ENCODE data around the gene COL12A1. TPM values are rescaled to one million over a fixed set of nuclear protein-coding genes. Genes with fewer than 3 reads are reported as not detected.

COL12A1 gene
- total and polyA plus RNA-seq, 2 donors (not counting 1 experiment from before 2014, with no cell fraction given) = not detected

DNA sequence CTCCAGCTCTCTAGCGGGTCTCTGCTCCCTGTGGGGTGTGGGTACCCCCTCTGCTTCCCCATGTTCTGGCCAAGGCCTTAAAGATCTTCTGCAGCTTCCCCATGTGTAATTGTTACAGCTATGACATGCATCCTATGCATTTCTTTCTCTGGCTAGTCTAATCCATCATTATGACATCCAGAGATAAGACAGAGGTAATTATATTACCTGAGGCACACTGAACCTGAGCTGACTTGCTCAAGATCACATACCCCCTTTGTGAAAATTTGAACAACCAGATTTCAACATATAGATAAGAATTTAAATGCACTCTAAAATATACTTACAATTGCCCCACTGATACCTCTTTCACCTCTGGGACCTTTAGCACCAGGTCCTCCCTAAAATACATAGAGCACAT lies 102.4 kb downstream of the COL12A1 start:
- no peak overlapping the region for H3K4me3 Mint-ChIP-seq
- Histone ChIP-seq H3K9ac (ENCODE audit: low read length) (no peak overlapping the region), H4K20me1 (ENCODE audit: control insufficient read depth, insufficient read depth, low read length, poor library complexity, severe bottlenecking) (no peaks in the 10 kb centered on the region), H3K4me3 (ENCODE audit: control extremely low read depth in 1 of 5, extremely low read depth in 1 of 5, insufficient read depth in 1 of 5, low read depth in 2 of 5, low read length in 4 of 5) (no peak overlapping the region), H3K36me3 (replicated peaks in 1 of 2; ENCODE audit: control extremely low read depth in 1 of 2, control insufficient read depth in 1 of 2, extremely low read depth in 1 of 2, insufficient read depth in 2 of 2, low read length in 1 of 2) (no peaks in the 10 kb centered on the region), H3K27me3 (replicated peaks in 1 of 4; ENCODE audit: control extremely low read depth in 1 of 4, control insufficient read depth in 3 of 4, insufficient read depth in 4 of 4, low read length in 3 of 4) (no peaks in the 10 kb centered on the region), H3K4me2 (replicated peaks; ENCODE audit: low read depth, low read length, poor library complexity, severe bottlenecking) (no peak overlapping the region), H3K9me3 (ENCODE audit: control extremely low read depth in 1 of 3, control insufficient read depth in 2 of 3, insufficient read depth in 1 of 3, low read length in 2 of 3) (no peaks in the 10 kb centered on the region), H3K4me1 (ENCODE audit: control insufficient read depth in 2 of 2, insufficient read depth in 2 of 2, low read length in 2 of 2) (no peaks in the 10 kb centered on the region), H3K79me2 (ENCODE audit: control insufficient read depth, insufficient read depth, low read length) (no peaks in the 10 kb centered on the region), H3K27ac (ENCODE audit: low read length in 2 of 2) (no peak overlapping the region), H2AFZ (ENCODE audit: insufficient read depth, low read depth, low read length, poor library complexity, severe bottlenecking) (no peak overlapping the region)
- no peak overlapping the region for H3K27ac Mint-ChIP-seq
- POLR2A ChIA-PET = no interaction called here
- H3K9me3 Mint-ChIP-seq (ENCODE audit: insufficient read depth) = no peaks in the 10 kb centered on the region
- 29% methylated on average over 1 of the region's 1 CpG for WGBS (ENCODE audit: insufficient coverage)
- DNase-seq (no peak), ATAC-seq (ENCODE audit: low read depth) (no peak)
- no peaks in the 10 kb centered on the region for H3K4me1 Mint-ChIP-seq
- no peak for TF ChIP-seq EZH2 (IDR thresholded peaks at IDR 0.05; ENCODE audit: borderline replicate concordance, insufficient read depth, low read depth, low read length, poor library complexity, severe bottlenecking)
- TF ChIP-seq, protein P1, sequence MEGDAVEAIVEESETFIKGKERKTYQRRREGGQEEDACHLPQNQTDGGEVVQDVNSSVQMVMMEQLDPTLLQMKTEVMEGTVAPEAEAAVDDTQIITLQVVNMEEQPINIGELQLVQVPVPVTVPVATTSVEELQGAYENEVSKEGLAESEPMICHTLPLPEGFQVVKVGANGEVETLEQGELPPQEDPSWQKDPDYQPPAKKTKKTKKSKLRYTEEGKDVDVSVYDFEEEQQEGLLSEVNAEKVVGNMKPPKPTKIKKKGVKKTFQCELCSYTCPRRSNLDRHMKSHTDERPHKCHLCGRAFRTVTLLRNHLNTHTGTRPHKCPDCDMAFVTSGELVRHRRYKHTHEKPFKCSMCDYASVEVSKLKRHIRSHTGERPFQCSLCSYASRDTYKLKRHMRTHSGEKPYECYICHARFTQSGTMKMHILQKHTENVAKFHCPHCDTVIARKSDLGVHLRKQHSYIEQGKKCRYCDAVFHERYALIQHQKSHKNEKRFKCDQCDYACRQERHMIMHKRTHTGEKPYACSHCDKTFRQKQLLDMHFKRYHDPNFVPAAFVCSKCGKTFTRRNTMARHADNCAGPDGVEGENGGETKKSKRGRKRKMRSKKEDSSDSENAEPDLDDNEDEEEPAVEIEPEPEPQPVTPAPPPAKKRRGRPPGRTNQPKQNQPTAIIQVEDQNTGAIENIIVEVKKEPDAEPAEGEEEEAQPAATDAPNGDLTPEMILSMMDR (IDR thresholded peaks at IDR 0.05) = no peak
- CTCF ChIA-PET = no interaction called here
- intact Hi-C loops (cut with micrococcal nuclease) = no loop called here
- no peaks in the 10 kb centered on the region for H3K27me3 Mint-ChIP-seq

GRCh38 chr6:75102301-75102700 lies 103.6 kb downstream of the COL12A1 start:
- Histone ChIP-seq H3K27me3 (replicated peaks in 1 of 4; ENCODE audit: control extremely low read depth in 1 of 4, control insufficient read depth in 3 of 4, insufficient read depth in 4 of 4, low read length in 3 of 4) (no peaks in the 10 kb centered on the region), H3K4me1 (ENCODE audit: control insufficient read depth in 2 of 2, insufficient read depth in 2 of 2, low read length in 2 of 2) (no peaks in the 10 kb centered on the region), H3K4me3 (ENCODE audit: control extremely low read depth in 1 of 5, extremely low read depth in 1 of 5, insufficient read depth in 1 of 5, low read depth in 2 of 5, low read length in 4 of 5) (no peak overlapping the region), H3K36me3 (replicated peaks in 1 of 2; ENCODE audit: control extremely low read depth in 1 of 2, control insufficient read depth in 1 of 2, extremely low read depth in 1 of 2, insufficient read depth in 2 of 2, low read length in 1 of 2) (no peaks in the 10 kb centered on the region), H3K79me2 (ENCODE audit: control insufficient read depth, insufficient read depth, low read length) (no peaks in the 10 kb centered on the region), H3K4me2 (replicated peaks; ENCODE audit: low read depth, low read length, poor library complexity, severe bottlenecking) (no peak overlapping the region), H3K9ac (ENCODE audit: low read length) (no peak overlapping the region), H3K9me3 (ENCODE audit: control extremely low read depth in 1 of 3, control insufficient read depth in 2 of 3, insufficient read depth in 1 of 3, low read length in 2 of 3) (no peaks in the 10 kb centered on the region), H3K27ac (ENCODE audit: low read length in 2 of 2) (no peak overlapping the region), H4K20me1 (ENCODE audit: control insufficient read depth, insufficient read depth, low read length, poor library complexity, severe bottlenecking) (no peaks in the 10 kb centered on the region), H2AFZ (ENCODE audit: insufficient read depth, low read depth, low read length, poor library complexity, severe bottlenecking) (no peak overlapping the region)
- H3K9me3 Mint-ChIP-seq (ENCODE audit: insufficient read depth) = no peaks in the 10 kb centered on the region
- no peak overlapping the region for H3K4me3 Mint-ChIP-seq
- H3K27me3 Mint-ChIP-seq = no peaks in the 10 kb centered on the region
- ChIA-PET CTCF (no interaction called here), POLR2A (no interaction called here)
- no peaks in the 10 kb centered on the region for H3K4me1 Mint-ChIP-seq
- intact Hi-C loops (cut with micrococcal nuclease) = no loop called here
- H3K27ac Mint-ChIP-seq = no peak overlapping the region
- ATAC-seq (ENCODE audit: low read depth) = no peak
- no peak for TF ChIP-seq EZH2 (IDR thresholded peaks at IDR 0.05; ENCODE audit: borderline replicate concordance, insufficient read depth, low read depth, low read length, poor library complexity, severe bottlenecking)
- TF ChIP-seq, protein P1 (IDR thresholded peaks at IDR 0.05) = no peak
- DNase-seq = no peak
- WGBS (ENCODE audit: insufficient coverage) = no CpG with 5 or more reads among the region's 5 CpGs

All from B cell (primary cell).